ENCODE measurements around the gene TBC1D5. TPM values are rescaled to one million over a fixed set of nuclear protein-coding genes. Genes with fewer than 3 reads are reported as not detected.

Gene TBC1D5
- total and polyA plus RNA-seq, 2 donors (not counting 1 experiment from before 2014, with no cell fraction given): 22.6 to 111 TPM

GRCh38 chr3:17422636-17423035 is 319.8 kb downstream of the TBC1D5 start:
- no peak for TF ChIP-seq EZH2 (IDR thresholded peaks at IDR 0.05; ENCODE audit: borderline replicate concordance, insufficient read depth, low read depth, low read length, poor library complexity, severe bottlenecking)
- TF ChIP-seq CTCF (IDR thresholded peaks at IDR 0.05): no peak
- no peak overlapping the region for H3K27ac Mint-ChIP-seq
- H3K9me3 ChIP-seq (ENCODE audit: control extremely low read depth in 1 of 3, control insufficient read depth in 2 of 3, insufficient read depth in 1 of 3, low read length in 2 of 3): peaks cover 0 to 1% (median 0%) of the 10 kb centered on the region in 3 donors
- H3K27me3 ChIP-seq (replicated peaks in 1 of 4; ENCODE audit: control extremely low read depth in 1 of 4, control insufficient read depth in 3 of 4, insufficient read depth in 4 of 4, low read length in 3 of 4): no peaks in the 10 kb centered on the region
- H3K9me3 Mint-ChIP-seq (ENCODE audit: insufficient read depth): no peaks in the 10 kb centered on the region
- ChIA-PET POLR2A (no interaction called here), CTCF (interaction anchor here (1.0 kb wide), 1 partner anchor 419 kb away, joined by 4 read pairs; no protein-coding TSS in a partner anchor)
- no peak overlapping the region for H3K4me2 ChIP-seq (replicated peaks; ENCODE audit: low read depth, low read length, poor library complexity, severe bottlenecking)
- ATAC-seq (ENCODE audit: low read depth): no peak
- no peaks in the 10 kb centered on the region for H3K79me2 ChIP-seq (ENCODE audit: control insufficient read depth, insufficient read depth, low read length)
- no peaks in the 10 kb centered on the region for H3K4me1 Mint-ChIP-seq
- peaks cover 3 to 6% of the 10 kb centered on the region in 2 experiments for H3K36me3 ChIP-seq (replicated peaks in 1 of 2; ENCODE audit: control extremely low read depth in 1 of 2, control insufficient read depth in 1 of 2, extremely low read depth in 1 of 2, insufficient read depth in 2 of 2, low read length in 1 of 2)
- no peak overlapping the region for H3K9ac ChIP-seq (ENCODE audit: low read length)
- no peak overlapping the region for H3K4me3 Mint-ChIP-seq
- intact Hi-C loops (cut with micrococcal nuclease): no loop called here
- DNase-seq: no peak
- no peak overlapping the region for H3K4me3 ChIP-seq (ENCODE audit: control extremely low read depth in 1 of 5, extremely low read depth in 1 of 5, insufficient read depth in 1 of 5, low read depth in 2 of 5, low read length in 4 of 5)
- no peaks in the 10 kb centered on the region for H3K4me1 ChIP-seq (ENCODE audit: control insufficient read depth in 2 of 2, insufficient read depth in 2 of 2, low read length in 2 of 2)
- H3K27me3 Mint-ChIP-seq: no peaks in the 10 kb centered on the region
- H3K27ac ChIP-seq (ENCODE audit: low read length in 2 of 2): no peak overlapping the region
- no peaks in the 10 kb centered on the region for H4K20me1 ChIP-seq (ENCODE audit: control insufficient read depth, insufficient read depth, low read length, poor library complexity, severe bottlenecking)
- WGBS (ENCODE audit: insufficient coverage): no CpG with 5 or more reads among the region's 2 CpGs
- no peak overlapping the region for H2AFZ ChIP-seq (ENCODE audit: insufficient read depth, low read depth, low read length, poor library complexity, severe bottlenecking)

GRCh38 chr3:17420668-17421067 is 321.8 kb downstream of the TBC1D5 start:
- Mint-ChIP-seq H3K9me3 (ENCODE audit: insufficient read depth) (no peaks in the 10 kb centered on the region), H3K4me1 (no peaks in the 10 kb centered on the region), H3K4me3 (no peak overlapping the region), H3K27ac (no peak overlapping the region), H3K27me3 (no peaks in the 10 kb centered on the region)
- CTCF ChIA-PET: interaction anchor here (0.7 kb wide), 1 partner anchor 1667 kb away, joined by 5 read pairs; no protein-coding TSS in a partner anchor
- Histone ChIP-seq H3K4me1 (ENCODE audit: control insufficient read depth in 2 of 2, insufficient read depth in 2 of 2, low read length in 2 of 2) (no peaks in the 10 kb centered on the region), H3K36me3 (replicated peaks in 1 of 2; ENCODE audit: control extremely low read depth in 1 of 2, control insufficient read depth in 1 of 2, extremely low read depth in 1 of 2, insufficient read depth in 2 of 2, low read length in 1 of 2) (peaks cover 3 to 5% of the 10 kb centered on the region in 2 experiments), H3K9ac (ENCODE audit: low read length) (no peak overlapping the region), H3K9me3 (ENCODE audit: control extremely low read depth in 1 of 3, control insufficient read depth in 2 of 3, insufficient read depth in 1 of 3, low read length in 2 of 3) (peaks cover 0 to 1% (median 0%) of the 10 kb centered on the region in 3 donors), H2AFZ (ENCODE audit: insufficient read depth, low read depth, low read length, poor library complexity, severe bottlenecking) (no peak overlapping the region), H3K4me2 (replicated peaks; ENCODE audit: low read depth, low read length, poor library complexity, severe bottlenecking) (no peak overlapping the region), H4K20me1 (ENCODE audit: control insufficient read depth, insufficient read depth, low read length, poor library complexity, severe bottlenecking) (no peaks in the 10 kb centered on the region), H3K27me3 (replicated peaks in 1 of 4; ENCODE audit: control extremely low read depth in 1 of 4, control insufficient read depth in 3 of 4, insufficient read depth in 4 of 4, low read length in 3 of 4) (no peaks in the 10 kb centered on the region), H3K27ac (ENCODE audit: low read length in 2 of 2) (no peak overlapping the region), H3K79me2 (ENCODE audit: control insufficient read depth, insufficient read depth, low read length) (no peaks in the 10 kb centered on the region), H3K4me3 (ENCODE audit: control extremely low read depth in 1 of 5, extremely low read depth in 1 of 5, insufficient read depth in 1 of 5, low read depth in 2 of 5, low read length in 4 of 5) (no peak overlapping the region)
- no peak for DNase-seq
- TF ChIP-seq EZH2 (IDR thresholded peaks at IDR 0.05; ENCODE audit: borderline replicate concordance, insufficient read depth, low read depth, low read length, poor library complexity, severe bottlenecking) (no peak), CTCF (IDR thresholded peaks at IDR 0.05) (no peak)
- POLR2A ChIA-PET: no interaction called here
- WGBS (ENCODE audit: insufficient coverage): no CpG with 5 or more reads among the region's 1 CpG
- intact Hi-C loops (cut with micrococcal nuclease): no loop called here
- no peak for ATAC-seq (ENCODE audit: low read depth)

Data from B cell (primary cell).